Fibroblast of villous mesenchyme (primary cell): Measurements from ENCODE around the gene RABGAP1. TPM values are rescaled to one million over a fixed set of nuclear protein-coding genes. Genes with fewer than 3 reads are reported as not detected.

ENCODE experiments used
- DNase-seq: peaks from one replicate; pipeline ENCODE4 v3.0.0-alpha.2; 2010; ENCODE audit warnings: low read depth
- H3K4me3 ChIP-seq: 2 replicates; pipeline ENCODE4 v1.5.1; 2011; ENCODE audit warnings: low read depth, mild to moderate bottlenecking, low read length
- CTCF ChIP-seq: IDR thresholded peaks from 2 replicates; pipeline ENCODE4 v1.5.1; 2012; ENCODE audit warnings: low read depth, mild to moderate bottlenecking, low read length; ENCODE audit not compliant: insufficient read depth
- total RNA-seq: library from RNA; depleted of rRNA; stranded (reverse); fragments of >200 nt; gene quantifications from 2 replicates; pipeline ENCODE4 v1.2.3, GENCODE V29; 2012

Gene RABGAP1
- total RNA-seq, 1 donor, result 60.9 TPM

GRCh38 chr9:123053046-123053445 is 112.2 kb downstream of the RABGAP1 start:
- no peak overlapping the region for H3K4me3 ChIP-seq
- no peak for TF ChIP-seq CTCF
- DNase-seq, result no peak

DNA sequence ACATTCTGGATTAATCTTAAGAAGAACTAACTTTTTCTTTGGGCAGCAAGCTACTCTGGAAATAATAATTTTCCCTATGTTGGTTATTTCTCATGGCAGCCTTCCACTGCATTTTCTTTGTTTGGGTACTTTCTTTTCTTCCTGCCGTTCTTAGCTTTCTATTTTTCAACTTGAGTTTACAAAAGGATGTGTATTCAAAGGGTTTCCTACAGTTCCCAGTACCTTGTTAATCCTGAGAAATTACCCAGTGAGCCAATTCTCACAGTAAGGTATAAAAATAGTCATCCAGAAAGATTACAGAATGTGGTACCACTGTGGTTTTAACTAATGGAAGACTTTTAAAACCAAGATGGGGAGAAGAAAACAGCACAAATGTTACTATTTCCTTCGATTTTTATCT is 112.9 kb downstream of the RABGAP1 start:
- no peak for TF ChIP-seq CTCF
- DNase-seq, result no peak
- H3K4me3 ChIP-seq, result no peak overlapping the region

DNA sequence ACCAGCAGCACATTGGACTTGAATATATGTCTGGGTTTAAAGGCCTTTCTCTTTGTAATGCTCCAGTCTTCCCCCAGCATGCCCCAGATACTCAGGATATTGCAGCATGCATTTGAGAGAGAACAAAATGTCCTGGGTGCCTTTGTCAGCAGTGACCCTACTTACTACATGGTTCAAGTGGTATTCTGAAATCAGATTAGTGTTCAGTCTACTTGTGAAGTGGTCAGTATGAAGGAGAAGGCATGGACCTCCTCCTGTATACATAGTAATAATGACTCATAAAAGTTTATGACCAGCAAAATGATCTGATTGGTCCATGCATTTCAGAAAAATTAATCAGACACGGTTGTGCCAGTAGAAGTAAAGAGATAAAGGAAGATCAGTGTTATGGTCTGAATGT is 118.0 kb downstream of the RABGAP1 start:
- peak; percentile 96 for DNase-seq
- TF ChIP-seq CTCF, result no peak
- no peak overlapping the region for H3K4me3 ChIP-seq

DNA sequence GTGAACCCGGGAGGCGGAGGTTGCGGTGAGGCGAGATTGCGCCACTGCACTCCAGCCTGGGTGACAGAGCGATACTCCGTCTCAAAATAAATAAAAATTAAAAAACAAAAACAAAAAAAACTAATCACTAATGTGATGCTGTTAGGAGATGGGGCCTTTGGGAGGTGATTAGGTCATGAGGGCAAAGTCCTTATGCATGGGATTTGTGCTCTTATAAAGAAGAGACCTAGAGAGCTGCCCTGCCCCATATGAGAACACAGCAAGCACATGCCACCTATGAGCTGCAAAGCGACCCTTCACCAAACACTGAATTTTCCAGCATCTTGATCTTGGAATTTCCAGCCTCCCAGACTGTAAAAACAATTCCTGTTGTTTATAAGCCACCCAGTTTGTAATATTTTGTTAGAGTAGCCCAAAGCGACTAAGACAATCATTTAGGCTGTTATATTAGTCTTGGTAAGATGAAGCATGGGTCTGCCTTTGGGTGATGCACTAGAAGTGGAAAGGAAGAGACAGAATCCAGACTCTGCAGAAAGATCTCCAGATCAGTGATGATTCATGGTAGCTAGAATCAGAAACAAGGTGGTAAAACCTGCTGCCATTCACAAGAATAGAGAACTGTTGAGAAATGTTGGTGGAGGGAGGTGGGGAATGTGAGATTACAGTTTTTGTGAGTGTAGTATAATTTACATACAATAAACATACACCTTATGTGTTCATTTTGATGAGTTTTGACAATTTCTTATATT is 118.8 kb downstream of the RABGAP1 start:
- no peak for TF ChIP-seq CTCF
- H3K4me3 ChIP-seq, result no peak overlapping the region

DNA sequence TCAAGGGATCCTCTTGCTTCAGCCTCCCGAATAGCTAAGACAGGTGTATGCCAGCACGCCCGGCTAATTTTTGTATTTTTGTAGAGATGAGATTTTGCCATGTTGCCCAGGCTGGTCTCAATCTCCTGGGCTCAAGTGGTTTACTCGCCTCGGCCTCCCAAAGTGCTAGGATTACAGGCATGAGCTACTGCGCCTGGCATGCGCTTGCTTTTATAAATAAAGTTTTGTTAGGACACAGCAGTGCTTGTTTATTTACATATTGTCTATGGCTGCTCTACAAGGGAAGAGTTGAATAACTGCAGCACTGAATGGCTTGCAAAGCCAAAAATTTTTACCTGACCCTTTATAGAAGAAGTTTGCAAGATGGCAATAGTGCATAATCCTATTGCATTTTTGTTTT is 120.4 kb downstream of the RABGAP1 start:
- no peak overlapping the region for H3K4me3 ChIP-seq
- TF ChIP-seq CTCF, result no peak
- DNase-seq, result no peak

More for the DNA sequence above, 118.8 kb downstream of the RABGAP1 start:
- DNase-seq, result peak; percentile 29

DNA sequence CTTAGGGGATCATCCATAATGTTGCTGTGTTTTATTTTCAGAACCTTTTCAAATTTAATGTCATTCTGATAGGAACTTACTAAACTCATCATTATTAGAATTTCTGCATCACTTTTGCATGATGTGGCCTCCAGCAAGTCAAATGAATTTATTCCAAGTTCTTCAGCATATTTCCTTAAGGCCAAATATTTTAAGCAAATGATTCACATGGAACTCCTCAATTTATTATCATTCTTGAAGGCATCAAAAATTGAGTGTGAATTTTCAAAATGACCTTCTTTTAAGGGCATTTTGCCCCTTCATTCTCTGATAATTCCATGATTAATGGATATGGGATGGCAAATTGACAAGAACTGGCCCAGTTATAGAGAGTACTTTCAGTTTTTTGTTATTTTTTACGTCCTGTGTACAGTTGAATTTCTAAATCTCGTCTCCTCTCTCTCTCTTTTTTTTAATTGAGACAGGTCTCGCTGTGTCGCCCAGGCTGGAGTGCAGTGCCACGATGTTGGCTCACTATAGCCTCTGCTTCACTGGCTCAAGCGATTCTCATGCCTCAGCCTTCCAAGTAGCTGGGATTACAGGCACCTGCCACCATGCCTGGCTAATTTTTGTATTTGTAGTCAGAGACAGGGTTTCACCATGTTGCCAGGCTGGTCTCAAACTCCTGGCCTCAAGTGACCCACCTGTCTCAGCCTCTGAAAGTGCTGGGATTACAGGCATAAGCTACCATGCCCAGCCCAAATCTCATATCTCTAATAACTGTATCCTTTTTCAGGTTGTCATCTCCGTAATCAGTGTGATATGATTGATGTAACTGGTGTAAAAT is 121.7 kb downstream of the RABGAP1 start:
- no peak overlapping the region for H3K4me3 ChIP-seq
- no peak for TF ChIP-seq CTCF
- no peak for DNase-seq
